Measurements from ENCODE around the gene CTF1.
A peak's percentile ranks its signal among the peaks of the same experiment; 100 is the strongest.
"Not testable (repeated sequence)": the region's sequence is repeated elsewhere in the genome, so short reads cannot be mapped to it uniquely, and the experiment has no call there.

Gene CTF1, protein sequence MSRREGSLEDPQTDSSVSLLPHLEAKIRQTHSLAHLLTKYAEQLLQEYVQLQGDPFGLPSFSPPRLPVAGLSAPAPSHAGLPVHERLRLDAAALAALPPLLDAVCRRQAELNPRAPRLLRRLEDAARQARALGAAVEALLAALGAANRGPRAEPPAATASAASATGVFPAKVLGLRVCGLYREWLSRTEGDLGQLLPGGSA

DNA sequence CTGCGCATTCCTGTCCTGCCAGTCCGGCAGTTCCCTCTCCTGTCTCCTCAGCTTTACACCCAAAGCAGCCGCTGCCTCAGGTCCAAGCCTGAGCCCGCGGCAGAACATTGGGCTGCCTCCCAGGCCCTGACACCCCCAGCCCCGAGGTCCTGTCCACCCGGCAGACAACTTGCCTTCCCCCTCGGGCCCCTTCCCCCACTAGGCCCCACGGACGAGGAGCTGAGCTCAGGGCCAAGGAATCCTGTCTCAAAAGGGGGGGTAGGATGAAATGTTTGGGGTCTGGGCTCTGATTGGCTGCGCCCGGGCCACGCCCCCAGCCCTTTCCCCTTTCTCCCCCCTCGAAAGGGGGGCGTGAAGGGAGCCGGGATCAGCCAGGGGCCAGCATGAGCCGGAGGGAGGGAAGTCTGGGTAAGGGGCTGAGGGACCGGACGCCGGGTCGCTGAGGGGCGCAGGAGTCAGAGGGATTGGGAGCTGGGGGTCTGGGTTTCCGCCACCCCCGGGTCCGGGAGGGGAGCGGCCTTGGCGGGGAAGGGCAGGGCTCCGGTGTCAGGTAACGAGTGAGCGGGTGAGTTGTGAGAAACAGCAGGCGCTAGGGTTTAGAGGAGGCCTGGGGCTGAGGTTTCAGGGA lies at the start of gene CTF1:
Gene CTF1 (plus strand): TSS at position 354 of the 628 bp plus-strand sequence. CDS start 30 bp downstream, at position 384.
- DNase-seq: no peak

DNA sequence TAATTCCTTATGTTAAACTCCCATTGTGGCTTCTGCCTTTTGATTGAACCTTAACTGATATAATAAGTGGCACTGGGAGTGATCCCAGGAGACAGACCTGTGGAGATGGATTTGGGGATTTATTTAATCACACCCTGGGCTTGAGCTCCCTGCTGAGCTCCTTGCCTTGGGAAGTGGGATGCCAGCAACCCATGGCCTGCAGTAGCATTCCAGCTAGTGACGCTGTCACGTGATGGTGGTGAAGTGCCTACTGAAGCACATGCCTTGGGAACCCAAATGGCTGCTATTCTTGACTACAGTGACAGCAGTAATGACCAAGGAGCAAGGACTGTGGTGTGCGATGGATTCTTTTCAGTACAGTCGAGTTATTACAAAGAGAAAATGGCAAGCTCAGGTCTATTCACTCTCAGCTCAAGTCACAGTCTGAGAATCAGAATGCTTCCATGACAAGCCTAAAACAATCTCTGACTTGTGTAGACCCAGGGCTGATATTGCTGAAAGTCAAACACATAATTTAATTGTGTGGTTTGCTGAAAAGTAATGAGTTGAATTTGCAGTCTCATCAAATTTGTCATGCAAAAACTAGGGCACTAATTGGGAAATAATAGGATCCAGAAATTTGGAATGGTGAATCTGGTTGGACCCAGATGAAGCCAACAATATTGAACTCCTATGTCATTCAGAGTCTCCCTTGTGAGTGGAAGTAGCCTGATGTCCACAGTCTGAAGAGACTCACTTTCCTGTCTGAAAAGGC lies 49.6 kb upstream of the CTF1 start:
- no peak for DNase-seq

DNA sequence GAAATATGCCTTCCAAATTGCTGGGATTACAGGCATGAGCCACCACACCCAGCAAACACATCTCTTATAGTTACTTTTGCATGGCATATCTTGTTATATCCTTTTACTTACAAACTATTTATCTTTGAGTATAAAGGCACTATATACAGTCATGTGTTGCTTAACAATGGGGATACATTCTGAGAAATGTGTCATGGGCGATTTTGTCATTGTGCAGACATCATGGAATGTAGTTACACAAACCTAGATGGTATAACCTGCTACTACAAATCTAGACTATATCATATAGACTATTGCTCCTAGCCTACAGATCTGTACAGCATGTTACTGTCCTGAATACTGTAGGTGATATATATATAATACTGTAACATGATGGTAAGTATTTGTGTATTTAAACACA lies 46.2 kb upstream of the CTF1 start:
- no peak for DNase-seq

DNA sequence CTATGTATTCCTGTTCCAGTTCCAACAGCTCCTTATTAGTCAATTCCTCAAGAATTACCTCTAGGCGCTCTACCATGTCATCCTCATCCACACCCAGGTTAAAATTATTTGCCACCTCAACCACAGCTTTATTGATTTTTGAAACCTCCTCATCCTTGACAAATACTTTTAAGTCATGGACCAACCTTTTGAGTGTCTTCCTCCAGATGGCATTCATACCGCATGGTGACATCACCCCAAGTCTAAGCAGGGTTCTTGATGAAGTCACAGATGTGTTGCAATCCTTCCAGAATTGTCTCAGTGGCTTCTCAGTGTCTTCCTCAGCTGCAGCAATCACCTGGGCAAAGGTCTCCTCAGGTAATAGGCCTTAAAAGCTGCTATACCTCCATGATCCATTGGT lies 42.7 kb upstream of the CTF1 start:
- no peak for DNase-seq

DNA sequence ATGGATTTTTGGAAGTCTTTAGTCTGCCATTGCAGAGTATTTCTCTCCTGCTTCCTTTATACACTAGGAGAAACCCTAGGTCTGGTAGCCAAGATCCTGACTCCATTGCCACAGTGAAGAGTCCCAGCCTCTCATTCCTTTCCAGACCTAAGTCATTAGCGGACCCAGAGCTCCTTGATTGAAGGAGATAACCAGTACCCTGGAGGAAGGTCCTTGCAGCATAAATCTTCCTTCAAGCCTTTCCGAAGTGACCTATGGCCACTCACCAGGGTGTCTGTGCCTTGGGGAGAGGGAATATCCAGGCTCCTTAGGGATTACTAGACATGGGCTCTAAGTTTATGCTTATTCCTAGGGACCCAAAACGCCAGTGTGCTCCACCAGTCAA lies 38.3 kb upstream of the CTF1 start:
- DNase-seq: no peak

DNA sequence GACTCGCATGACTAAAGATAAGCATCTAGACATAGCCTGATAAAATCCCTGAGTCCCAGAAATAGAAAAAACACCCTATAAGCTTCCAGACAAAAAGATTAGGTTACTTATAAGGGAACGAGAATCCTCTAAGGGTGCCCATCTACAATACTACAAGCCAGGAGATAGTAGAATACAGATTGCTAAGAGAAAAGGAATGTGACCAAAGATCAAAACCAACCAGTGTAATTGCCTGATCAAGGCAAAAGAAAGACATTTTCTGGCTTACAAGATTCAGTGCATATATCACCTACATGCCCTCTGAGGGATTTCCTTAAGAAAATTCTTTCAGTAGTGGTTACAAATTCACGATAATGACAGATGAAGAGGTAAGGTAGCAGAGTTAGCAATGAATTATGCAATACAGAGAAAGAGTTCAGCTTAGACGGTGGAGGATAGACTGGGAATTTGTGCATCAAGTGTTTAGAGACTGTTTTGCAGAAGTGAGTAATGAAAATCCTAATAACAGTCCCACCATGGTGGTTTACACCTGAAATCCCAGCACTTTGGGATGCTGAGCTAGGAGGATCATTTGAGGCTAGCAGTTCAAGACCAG lies 37.5 kb upstream of the CTF1 start:
- no peak for DNase-seq

DNA sequence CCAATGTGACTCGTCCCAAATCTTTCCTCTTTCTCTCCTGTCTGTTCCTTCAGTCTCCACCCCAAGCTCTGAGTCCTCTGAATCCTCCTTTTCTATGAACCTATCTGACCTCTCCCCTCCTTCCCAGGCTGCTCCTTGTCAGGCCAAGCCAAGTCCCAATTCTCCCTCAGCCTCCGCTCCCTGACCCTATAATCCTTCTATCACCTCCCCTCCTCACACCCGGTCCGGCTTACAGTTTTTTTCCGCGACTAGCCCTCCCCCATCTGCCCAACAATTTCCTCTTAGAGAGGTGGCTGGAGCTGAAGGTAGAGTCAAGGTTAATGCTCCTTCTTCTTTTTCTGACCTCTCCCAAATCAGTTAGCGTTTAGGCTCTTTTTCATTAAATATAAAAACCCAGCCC lies 35.7 kb upstream of the CTF1 start:
- DNase-seq: not testable (repeated sequence)

DNA sequence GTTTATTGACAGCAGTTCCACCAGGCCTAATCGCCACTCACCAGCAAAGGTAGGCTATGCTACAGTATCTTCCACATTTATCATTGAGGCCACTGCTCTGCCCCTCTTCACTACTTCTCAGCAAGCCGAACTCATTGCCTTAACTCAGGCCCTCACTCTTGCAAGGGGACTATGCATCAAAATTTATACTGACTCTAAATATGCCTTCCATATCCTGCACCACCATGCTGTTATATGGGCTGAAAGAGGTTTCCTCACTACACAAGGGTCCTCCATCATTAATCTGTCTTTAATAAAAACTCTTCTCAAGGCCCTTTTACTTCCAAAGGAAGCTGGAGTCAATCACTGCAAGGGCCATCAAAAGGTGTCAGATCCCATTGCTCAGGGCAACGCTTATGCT lies 33.2 kb upstream of the CTF1 start:
- not testable (repeated sequence) for DNase-seq

DNA sequence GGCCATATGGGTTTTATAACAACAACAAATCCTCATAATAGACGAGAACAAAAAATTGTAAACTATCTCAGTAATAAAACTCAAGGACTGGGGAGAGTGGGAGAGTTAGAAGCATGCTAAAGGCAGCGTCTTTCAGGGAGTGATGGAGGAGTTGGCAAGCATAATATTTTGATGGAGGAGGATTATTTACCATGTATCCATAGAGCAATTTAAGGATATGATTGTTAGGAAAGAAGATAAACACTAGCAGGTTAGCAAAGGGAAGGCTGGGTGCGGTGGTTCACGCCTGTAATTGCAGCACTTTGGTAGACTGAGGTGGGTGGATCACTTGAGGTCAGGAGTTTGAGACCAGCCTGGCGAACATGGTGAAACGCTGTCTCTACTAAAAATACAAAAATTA lies 30.4 kb upstream of the CTF1 start:
- no peak for DNase-seq

DNA sequence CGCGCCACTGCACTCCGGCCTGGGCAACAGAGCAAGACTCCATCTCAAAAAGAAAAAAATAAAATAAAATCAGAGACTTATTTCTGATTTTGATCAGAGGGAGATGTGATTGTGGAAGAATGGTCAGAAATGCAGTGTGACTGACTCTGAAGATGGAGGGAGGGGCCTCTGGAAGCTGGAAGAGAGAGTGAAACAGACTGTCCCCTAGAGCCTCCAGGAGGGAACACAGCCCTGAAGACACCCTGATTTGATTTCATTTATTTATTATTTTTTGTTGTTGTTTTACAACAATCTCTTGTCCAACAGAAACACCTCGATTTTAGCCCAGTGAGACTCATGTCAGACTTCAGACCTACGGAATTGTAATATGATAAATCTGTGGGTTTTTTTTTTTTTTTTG lies 28.7 kb upstream of the CTF1 start:
- no peak for DNase-seq

DNA sequence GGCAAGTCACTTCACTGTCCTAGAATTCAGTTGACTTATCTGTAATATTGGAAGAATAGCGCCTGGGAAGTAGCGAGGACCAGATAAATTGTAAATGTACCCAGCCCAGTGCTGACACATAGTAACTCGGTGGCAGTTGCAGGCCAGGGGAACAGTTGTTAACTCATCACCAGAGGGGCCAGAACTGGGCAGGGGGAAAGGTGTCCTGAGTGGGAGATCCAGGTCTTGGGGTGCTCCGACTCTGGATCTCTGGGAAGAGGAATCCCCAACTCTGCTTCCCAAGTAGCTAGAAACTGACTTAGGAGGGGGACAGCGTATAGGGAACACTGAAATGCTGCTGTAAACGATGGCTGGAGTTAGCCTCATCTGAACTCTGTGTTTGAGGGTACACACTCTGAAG lies 25.5 kb upstream of the CTF1 start:
- no peak for DNase-seq

DNA sequence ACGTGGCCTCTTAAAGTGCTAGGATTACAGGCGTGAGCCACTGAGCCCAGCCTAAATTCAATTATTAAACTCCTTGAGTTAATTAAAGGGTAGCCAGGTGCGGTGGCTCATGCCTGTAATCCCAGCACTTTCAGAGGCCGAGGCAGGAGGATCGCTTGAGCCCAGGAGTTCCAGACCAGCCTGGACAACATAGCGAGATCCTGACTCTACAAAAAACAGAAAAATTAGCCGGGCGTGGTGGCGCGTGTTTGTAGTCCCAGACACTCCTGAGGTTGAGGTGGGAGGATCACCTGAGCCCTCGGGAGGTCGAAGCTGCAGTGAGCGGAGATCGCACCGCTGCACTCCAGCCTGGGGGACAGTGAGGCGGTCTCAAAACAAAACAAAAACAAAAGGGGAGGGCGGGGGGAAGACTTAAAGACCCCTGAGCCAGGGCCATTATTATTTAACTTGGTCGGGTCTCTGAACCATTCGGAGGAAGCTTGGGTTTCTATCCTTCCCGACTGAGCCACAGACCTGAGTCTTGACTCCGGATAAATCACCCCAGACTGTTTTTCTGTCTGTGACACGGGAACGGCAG lies 22.1 kb upstream of the CTF1 start:
- DNase-seq: no peak

DNA sequence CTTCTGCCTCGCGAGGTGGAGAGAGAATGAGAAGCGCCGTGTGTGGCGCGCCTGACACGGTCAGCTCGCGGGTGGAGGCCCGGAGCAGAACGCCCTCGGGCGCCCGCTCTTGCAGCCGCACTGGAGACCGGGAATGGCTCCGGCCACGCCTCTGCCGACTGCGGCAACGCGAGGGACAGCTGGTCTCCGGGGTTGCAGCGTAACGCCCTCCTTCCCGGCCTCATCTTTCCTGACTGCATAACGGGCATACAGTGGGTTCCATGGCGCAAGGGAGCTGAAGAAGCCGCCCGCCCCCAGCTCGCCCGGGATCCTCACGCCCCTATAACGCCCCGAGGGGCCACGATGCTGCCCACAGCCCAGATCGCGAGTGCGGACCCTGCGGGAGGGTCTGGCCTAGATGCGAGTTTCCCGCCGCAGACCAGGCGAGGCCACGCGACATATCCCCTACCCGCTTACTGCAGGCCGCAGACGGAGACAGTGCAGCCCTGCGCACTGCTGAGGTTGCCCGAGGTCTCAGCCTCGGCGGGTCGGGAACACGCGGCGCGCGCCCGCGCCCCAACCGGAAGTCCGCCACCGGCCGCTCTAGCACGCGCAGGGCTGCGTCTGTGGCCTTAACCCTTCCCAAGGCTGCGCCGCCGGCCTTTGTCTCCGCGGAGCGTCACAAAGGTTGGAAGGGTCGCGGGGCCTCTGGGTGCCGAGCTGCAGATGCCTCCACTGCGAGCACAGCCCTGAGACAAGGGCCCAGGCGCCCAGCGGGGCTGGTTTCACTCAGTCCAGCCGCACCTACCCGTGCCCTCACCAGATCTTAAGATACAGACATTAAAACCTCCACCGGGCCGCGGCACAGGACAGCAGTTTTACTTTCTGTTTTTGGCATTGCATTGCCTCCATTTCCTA lies 21.3 kb upstream of the CTF1 start:
- DNase-seq: peak; percentile 77 to 90

DNA sequence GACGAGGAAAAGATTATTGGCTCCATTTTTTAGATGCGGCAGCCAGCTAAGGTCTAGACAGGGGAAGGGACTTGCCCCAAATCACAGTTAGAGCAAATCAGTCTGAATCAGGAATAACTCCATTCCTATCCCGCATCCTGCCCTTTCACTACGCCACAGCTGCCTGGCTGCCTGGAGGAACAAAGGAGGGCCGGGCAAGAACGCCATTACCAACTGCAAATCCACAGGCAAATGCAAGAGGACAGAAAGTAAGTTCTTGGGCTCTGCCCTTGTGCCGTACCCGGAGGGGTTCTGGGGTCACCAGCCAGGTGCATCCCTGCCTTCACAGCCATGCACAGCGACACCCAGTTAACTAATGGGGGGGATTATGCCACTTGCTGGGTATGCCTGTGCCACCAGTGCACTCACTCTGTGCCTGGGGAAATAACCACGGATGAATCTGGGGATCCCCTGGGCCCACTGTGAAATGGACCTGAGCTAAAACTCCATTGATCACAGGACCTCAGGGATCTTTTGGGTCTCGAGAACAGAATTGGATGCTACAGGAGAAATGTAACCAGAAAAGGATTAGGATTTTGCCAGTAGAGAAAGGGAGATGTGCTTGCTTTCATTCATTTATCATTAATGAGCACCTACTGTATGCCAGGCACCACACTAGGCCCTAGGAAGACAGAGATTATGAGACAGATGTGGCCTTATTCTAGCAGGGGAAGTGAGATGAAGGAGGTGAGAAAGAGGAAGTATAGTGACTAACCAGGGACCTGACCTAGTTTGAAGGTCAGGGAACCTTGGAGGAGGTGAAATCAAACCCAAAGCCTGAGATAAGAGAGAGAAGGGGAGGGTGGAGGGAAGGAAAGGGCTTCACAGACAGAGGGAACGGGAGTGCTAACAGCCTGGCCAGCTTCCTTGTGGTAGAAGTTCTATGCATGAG lies 20.3 kb upstream of the CTF1 start:
- peak in 1 of 2 experiments; percentile 19 for DNase-seq

DNA sequence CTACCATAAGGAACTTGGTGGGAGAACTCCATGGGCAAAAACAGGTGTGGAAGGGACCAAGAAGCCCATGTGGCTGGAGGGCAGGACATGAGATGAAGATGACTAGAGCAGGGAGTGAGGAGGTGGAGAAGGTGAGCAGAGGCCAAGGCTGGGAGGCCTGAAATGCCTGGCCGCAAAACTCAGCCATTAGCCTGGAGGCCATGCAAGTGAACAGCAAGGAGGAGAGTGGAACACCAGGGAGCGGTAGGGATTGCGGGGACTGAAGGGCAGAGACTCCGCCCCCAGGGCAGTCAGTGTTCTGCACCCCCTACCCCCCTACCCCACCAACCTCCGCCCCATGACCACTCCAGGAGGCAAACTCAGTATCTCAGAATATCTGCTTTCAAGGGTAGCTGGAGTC lies 19.5 kb upstream of the CTF1 start:
- no peak for DNase-seq

DNA sequence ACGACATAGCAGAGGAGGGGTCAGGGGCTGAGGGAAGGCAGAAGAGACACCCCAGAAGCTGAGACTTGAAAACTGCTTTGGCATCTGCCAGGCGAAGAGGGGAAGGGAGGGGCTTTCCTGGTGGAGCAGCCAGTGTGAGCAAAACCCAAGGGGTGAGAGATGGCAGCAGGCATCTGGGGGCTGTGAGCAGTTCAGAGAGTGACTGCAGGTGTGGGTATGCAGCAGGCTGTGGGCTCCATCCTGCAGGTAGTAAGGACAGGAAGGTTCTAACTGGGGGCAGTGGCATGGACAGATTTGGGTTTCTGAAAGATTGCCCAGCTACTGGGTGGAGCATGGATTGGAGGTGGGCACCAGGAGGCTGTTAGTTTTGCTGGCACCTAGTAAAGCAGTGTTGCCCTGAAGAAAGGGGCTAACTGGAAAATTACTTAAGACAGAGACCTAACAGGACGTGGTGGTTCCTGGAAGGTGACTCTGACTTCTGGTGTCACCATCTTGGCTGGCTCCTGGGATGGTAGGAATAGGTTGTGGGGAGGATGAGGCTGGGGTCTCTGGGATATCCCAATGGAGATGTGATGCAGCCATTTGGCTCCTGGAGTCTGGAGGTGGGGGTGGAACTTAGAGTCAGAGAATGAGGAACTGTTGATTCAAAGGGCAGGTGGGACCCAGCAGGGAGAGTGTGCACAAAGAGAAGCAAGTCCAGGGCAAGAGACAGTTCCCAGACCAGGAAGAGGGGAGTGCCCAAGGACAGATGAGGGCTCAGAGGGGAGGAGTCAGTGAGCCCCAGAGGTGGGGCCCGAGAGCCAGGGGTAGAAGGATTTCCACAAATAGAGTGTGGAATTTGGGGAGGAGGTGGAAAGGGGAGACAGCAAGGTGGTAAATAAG lies 13.7 kb upstream of the CTF1 start:
- no peak for DNase-seq

DNA sequence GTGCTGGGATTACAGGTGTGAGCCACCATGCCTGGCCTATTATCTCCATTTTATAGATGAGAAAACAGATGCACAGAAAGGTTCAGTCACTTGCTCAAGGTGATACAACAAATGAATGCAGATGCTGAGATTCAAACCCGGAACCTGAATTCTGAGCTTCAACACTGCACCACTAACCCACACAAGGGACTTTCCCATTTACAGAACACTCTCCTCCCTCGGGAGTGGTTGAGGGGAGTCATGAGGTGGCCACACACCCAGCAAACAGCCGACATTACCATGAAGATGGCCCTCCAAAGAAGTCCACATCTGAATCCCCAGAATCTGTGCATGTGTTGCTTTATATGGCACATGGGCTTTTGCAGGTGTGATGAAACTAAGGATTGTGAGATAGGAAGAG lies 11.7 kb upstream of the CTF1 start:
- DNase-seq: no peak

DNA sequence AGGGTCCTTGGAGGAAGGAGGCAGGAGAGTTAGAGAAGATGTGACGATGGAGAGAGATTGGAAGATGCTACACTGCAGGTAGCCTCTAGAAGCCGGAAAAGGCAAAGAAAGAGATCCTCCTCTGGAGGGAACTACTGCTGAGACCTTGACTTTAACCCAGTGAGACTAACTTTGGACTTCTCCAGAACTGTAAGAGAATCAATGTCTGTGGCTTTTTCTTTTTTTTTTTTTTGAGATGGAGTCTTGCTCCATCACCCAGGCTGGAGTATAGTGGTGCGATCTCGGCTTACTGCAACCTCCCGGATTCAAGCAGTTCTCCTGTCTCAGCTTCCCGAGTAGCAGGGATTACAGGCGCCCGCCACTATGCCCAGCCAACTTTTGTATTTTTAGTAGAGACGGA lies 11.2 kb upstream of the CTF1 start:
- no peak for DNase-seq

DNA sequence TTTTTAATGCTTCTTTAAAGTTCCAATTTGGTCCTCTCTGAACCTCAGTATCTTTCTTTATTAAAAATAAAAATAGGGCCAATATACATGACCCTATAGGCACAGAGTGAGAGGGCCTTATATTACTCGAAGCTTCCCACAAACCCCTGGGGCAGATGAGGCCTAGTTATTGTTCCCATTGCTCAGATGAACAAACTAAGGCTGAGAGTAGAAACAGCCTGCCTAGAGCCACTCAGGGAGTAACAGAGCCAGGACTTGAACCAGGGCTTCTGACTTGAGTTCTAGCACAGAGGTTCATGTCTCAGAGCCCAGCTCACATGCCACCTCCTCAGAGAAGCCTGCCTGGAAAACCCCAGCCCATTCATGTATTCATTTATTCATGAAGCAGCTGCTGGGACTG lies 10.3 kb upstream of the CTF1 start:
- DNase-seq: no peak

DNA sequence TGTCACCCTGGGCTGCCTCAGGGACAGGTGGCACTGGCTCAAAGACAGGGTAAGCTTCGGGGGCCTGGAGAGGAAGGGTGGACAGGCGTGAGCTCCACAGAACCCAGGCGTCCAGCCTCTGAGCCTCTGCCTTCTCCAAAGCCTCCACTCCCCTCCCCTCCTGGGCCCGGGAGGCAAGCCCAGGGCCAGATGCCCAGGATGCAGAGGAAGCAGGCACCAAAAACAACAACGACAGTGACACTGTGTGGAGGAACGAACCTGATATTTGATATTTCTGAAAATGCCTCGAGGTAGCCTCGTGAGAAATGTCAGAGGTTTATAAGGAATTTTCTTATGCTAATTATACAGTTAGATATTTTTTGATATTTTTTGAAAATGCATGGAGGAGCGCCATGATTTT lies 8.5 kb upstream of the CTF1 start:
- DNase-seq: no peak
